HepG2 (cell line): ENCODE results near the gene TOB1. TPM values are rescaled to one million over a fixed set of nuclear protein-coding genes. Genes with fewer than 3 reads are reported as not detected.
A peak's percentile ranks its signal among the peaks of the same experiment; 100 is the strongest.

Experiments
- BORCS8-MEF2B ChIP-seq: sonication (generic); formaldehyde crosslinking; IDR thresholded peaks from 2 replicates; pipeline ENCODE4 v1.8.0; 2022; ENCODE audit warnings: mild to moderate bottlenecking, missing genetic modification reagents
- DPF2 ChIP-seq: sonication (generic); formaldehyde crosslinking; IDR thresholded peaks from 2 replicates; pipeline ENCODE4 v1.4.0; 2020; ENCODE audit warnings: mild to moderate bottlenecking, low read depth, missing genetic modification reagents, borderline replicate concordance
- PTBP1 ChIP-seq: fragments of 200-400 bp; formaldehyde crosslinking; IDR thresholded peaks from 2 replicates; pipeline ENCODE4 v1.6.1; 2018; ENCODE audit warnings: low read length, low read depth; ENCODE audit not compliant: poor library complexity, severe bottlenecking
- SNAI1 ChIP-seq: sonication (generic); formaldehyde crosslinking; IDR thresholded peaks from 2 replicates; pipeline ENCODE4 v1.5.0; 2020; ENCODE audit warnings: mild to moderate bottlenecking, missing genetic modification reagents, borderline replicate concordance
- ZFX ChIP-seq: sonication (generic); formaldehyde crosslinking; IDR thresholded peaks from 2 replicates; pipeline ENCODE4 v1.4.0; 2020; ENCODE audit warnings: mild to moderate bottlenecking, low read depth, missing genetic modification reagents, moderate library complexity
- ZNF674 ChIP-seq: sonication (generic); formaldehyde crosslinking; IDR thresholded peaks from 2 replicates; pipeline ENCODE4 v1.5.0; 2020; ENCODE audit warnings: low read depth, mild to moderate bottlenecking, missing genetic modification reagents
- ZNF781 ChIP-seq: sonication (generic); formaldehyde crosslinking; IDR thresholded peaks from 2 replicates; pipeline ENCODE4 v1.5.1; 2020; ENCODE audit warnings: borderline replicate concordance, mild to moderate bottlenecking, missing genetic modification reagents; ENCODE audit errors: not compliant biosample characterization
- ZSCAN31 ChIP-seq: sonication (generic); formaldehyde crosslinking; IDR thresholded peaks from 2 replicates; pipeline ENCODE4 v1.5.0; 2020; ENCODE audit warnings: low read depth, mild to moderate bottlenecking, missing genetic modification reagents
- polyA plus RNA-seq, 8 experiments: library from polyadenylated mRNA; depleted of rRNA in 3 of 8; stranded (reverse) in 7 of 8; unstranded in 1 of 8; fragments of >200 nt; fragmentation: Illumina TruSeq in 4 of 8; extraction: Trizol in 4 of 8; gene quantifications; 2 replicates each; pipeline versions ENCODE4 v1.2.1 to v1.2.3, GENCODE V29; 2011 to 2016; ENCODE audit warnings: low read depth in 4 of 8, missing spikeins in 1 of 8, mixed read lengths in 1 of 8; ENCODE audit not compliant: insufficient read depth in 1 of 8
- total RNA-seq, 5 experiments: library from RNA; depleted of rRNA; stranded (reverse); fragments of >200 nt; fragmentation: Illumina TruSeq; extraction: Trizol; gene quantifications; 2 replicates each; pipeline ENCODE4 v1.2.3, GENCODE V29; 2016; ENCODE audit warnings: low read depth in 1 of 5
- TF ChIP-seq, protein P1 (sequence below): sonication (generic); formaldehyde crosslinking; IDR thresholded peaks from 2 replicates; pipeline ENCODE4 v1.4.0; 2020; ENCODE audit warnings: mild to moderate bottlenecking, missing genetic modification reagents
- TF ChIP-seq, protein P2 (sequence below), 2 experiments: sonication (generic) in 1 of 2; formaldehyde crosslinking in 1 of 2; IDR thresholded peaks; 2 replicates each; pipeline versions ENCODE4 v1.4.0 to v1.6.1; 2018 to 2020; ENCODE audit warnings: missing genetic modification reagents in 2 of 2, borderline replicate concordance in 1 of 2, low read depth in 1 of 2, mild to moderate bottlenecking in 1 of 2, missing biosample characterization in 1 of 2
- TF ChIP-seq, protein P3 (sequence below): sonication (generic); formaldehyde crosslinking; IDR thresholded peaks from 2 replicates; pipeline ENCODE4 v1.4.0; 2020; ENCODE audit warnings: missing genetic modification reagents
- TF ChIP-seq, protein P4 (sequence below): sonication (generic); formaldehyde crosslinking; IDR thresholded peaks from 2 replicates; pipeline ENCODE4 v1.4.0; 2020; ENCODE audit warnings: mild to moderate bottlenecking, missing genetic modification reagents, borderline replicate concordance

The TOB1 gene
- total and polyA plus RNA-seq, 2 of the 13 experiments (the other 11 are each of a cell fraction or from before 2014, with no cell fraction given), result 21.9 to 57.7 TPM

DNA sequence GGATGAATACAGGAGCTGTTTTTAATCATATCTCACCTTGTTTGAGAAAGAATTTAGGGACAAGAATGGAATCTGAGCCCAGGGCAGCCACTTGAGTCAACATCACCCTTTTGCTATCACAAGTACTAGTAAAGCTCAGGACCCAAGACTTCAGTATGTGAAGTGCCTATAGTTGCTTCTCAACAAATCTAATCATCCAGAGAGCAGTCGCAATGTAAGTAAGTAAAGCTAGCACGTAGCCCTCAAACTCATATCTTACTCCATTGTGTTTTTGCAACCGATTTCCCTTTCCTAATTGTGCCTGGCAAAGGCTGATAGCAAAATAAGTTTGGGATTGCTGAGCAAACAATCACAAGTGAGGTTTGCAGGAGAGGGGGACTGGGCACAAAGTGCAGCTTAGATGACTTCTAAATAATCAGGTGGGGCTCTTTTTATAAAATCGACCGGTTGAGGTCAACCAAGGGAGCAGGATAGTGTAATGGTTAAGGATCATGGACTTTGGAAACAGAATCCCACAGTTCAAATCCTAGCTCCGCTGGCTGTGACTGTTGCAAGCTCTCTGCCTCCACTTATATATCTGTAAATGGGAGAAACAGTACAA, 13.0 kb downstream of the TOB1 start (continued):
- TF ChIP-seq, protein P1, sequence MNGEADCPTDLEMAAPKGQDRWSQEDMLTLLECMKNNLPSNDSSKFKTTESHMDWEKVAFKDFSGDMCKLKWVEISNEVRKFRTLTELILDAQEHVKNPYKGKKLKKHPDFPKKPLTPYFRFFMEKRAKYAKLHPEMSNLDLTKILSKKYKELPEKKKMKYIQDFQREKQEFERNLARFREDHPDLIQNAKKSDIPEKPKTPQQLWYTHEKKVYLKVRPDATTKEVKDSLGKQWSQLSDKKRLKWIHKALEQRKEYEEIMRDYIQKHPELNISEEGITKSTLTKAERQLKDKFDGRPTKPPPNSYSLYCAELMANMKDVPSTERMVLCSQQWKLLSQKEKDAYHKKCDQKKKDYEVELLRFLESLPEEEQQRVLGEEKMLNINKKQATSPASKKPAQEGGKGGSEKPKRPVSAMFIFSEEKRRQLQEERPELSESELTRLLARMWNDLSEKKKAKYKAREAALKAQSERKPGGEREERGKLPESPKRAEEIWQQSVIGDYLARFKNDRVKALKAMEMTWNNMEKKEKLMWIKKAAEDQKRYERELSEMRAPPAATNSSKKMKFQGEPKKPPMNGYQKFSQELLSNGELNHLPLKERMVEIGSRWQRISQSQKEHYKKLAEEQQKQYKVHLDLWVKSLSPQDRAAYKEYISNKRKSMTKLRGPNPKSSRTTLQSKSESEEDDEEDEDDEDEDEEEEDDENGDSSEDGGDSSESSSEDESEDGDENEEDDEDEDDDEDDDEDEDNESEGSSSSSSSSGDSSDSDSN (CRISPR knock-in tag), result no peak
- TF ChIP-seq BORCS8-MEF2B (CRISPR knock-in tag), result no peak
- TF ChIP-seq ZNF674 (CRISPR knock-in tag), result no peak
- TF ChIP-seq SNAI1 (CRISPR knock-in tag), result no peak; the same call in 1 of the 2 replicates
- TF ChIP-seq, protein P2, sequence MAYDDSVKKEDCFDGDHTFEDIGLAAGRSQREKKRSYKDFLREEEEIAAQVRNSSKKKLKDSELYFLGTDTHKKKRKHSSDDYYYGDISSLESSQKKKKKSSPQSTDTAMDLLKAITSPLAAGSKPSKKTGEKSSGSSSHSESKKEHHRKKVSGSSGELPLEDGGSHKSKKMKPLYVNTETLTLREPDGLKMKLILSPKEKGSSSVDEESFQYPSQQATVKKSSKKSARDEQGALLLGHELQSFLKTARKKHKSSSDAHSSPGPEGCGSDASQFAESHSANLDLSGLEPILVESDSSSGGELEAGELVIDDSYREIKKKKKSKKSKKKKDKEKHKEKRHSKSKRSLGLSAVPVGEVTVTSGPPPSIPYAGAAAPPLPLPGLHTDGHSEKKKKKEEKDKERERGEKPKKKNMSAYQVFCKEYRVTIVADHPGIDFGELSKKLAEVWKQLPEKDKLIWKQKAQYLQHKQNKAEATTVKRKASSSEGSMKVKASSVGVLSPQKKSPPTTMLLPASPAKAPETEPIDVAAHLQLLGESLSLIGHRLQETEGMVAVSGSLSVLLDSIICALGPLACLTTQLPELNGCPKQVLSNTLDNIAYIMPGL (CRISPR knock-in tag; IDR thresholded peaks at IDR 0.05; ENCODE audit: borderline replicate concordance in 1 of 2, low read depth in 1 of 2), result peak in 1 of 2 experiments; percentile 26; a peak in 2 of 4 replicates
- no peak for TF ChIP-seq ZFX
- TF ChIP-seq, protein P3, sequence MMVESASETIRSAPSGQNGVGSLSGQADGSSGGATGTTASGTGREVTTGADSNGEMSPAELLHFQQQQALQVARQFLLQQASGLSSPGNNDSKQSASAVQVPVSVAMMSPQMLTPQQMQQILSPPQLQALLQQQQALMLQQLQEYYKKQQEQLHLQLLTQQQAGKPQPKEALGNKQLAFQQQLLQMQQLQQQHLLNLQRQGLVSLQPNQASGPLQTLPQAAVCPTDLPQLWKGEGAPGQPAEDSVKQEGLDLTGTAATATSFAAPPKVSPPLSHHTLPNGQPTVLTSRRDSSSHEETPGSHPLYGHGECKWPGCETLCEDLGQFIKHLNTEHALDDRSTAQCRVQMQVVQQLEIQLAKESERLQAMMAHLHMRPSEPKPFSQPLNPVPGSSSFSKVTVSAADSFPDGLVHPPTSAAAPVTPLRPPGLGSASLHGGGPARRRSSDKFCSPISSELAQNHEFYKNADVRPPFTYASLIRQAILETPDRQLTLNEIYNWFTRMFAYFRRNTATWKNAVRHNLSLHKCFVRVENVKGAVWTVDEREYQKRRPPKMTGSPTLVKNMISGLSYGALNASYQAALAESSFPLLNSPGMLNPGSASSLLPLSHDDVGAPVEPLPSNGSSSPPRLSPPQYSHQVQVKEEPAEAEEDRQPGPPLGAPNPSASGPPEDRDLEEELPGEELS (CRISPR knock-in tag), result peak; percentile 60
- TF ChIP-seq, protein P4, sequence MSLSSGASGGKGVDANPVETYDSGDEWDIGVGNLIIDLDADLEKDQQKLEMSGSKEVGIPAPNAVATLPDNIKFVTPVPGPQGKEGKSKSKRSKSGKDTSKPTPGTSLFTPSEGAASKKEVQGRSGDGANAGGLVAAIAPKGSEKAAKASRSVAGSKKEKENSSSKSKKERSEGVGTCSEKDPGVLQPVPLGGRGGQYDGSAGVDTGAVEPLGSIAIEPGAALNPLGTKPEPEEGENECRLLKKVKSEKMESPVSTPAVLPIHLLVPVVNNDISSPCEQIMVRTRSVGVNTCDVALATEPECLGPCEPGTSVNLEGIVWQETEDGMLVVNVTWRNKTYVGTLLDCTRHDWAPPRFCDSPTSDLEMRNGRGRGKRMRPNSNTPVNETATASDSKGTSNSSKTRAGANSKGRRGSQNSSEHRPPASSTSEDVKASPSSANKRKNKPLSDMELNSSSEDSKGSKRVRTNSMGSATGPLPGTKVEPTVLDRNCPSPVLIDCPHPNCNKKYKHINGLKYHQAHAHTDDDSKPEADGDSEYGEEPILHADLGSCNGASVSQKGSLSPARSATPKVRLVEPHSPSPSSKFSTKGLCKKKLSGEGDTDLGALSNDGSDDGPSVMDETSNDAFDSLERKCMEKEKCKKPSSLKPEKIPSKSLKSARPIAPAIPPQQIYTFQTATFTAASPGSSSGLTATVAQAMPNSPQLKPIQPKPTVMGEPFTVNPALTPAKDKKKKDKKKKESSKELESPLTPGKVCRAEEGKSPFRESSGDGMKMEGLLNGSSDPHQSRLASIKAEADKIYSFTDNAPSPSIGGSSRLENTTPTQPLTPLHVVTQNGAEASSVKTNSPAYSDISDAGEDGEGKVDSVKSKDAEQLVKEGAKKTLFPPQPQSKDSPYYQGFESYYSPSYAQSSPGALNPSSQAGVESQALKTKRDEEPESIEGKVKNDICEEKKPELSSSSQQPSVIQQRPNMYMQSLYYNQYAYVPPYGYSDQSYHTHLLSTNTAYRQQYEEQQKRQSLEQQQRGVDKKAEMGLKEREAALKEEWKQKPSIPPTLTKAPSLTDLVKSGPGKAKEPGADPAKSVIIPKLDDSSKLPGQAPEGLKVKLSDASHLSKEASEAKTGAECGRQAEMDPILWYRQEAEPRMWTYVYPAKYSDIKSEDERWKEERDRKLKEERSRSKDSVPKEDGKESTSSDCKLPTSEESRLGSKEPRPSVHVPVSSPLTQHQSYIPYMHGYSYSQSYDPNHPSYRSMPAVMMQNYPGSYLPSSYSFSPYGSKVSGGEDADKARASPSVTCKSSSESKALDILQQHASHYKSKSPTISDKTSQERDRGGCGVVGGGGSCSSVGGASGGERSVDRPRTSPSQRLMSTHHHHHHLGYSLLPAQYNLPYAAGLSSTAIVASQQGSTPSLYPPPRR, result peak; percentile 23; the same call in 1 of the 2 replicates
- peak; percentile 80 for TF ChIP-seq ZSCAN31 (CRISPR knock-in tag)
- 0 out of 2 replicates have a peak, but pooled peaks have one; percentile 34 for TF ChIP-seq DPF2 (CRISPR knock-in tag)
- peak; percentile 51 for TF ChIP-seq ZNF781 (CRISPR knock-in tag)
- TF ChIP-seq PTBP1, result no peak
